Hematopoietic multipotent progenitor cell treated with erythropoietin and hydrocortisone succinate and interleukin-3 and kit ligand, for 17 days (in vitro differentiated cells): ENCODE results near the gene CFAP74.

Experiments
- DNase-seq: peaks from one replicate; pipeline ENCODE4 v3.0.0-alpha.2; 2015; ENCODE audit warnings: low spot score

Gene CFAP74

GRCh38 chr1:1879942-1880341 lies 123.6 kb downstream of the CFAP74 start:
- no peak for DNase-seq

GRCh38 chr1:1877865-1878436 lies 125.6 kb downstream of the CFAP74 start:
- no peak for DNase-seq

- DNase-seq: no peak
These were observed 127.2 kb downstream of the CFAP74 start for GRCh38 chr1:1876335-1876930.

DNA sequence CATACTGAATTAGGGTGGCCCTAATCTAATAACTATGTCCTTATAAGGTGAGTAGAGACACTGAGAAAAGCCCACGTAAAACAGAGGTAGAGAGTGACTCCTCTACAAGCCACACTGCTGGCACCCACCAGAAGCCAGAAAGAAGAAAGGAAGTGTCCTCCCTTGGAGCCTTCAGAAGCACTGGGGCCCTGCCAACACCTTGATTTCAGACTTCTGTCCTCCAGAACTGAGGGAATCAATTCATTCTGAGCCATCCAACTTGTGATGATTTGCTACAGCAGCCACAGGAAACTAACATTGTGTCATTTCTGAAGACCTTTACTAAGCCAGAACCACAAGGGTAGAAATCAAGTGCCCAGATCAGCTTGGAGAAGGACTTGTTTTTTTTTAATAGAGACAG lies 127.7 kb downstream of the CFAP74 start:
- no peak for DNase-seq

- no peak for DNase-seq
These were observed 128.7 kb downstream of the CFAP74 start for GRCh38 chr1:1874901-1875300.

DNA sequence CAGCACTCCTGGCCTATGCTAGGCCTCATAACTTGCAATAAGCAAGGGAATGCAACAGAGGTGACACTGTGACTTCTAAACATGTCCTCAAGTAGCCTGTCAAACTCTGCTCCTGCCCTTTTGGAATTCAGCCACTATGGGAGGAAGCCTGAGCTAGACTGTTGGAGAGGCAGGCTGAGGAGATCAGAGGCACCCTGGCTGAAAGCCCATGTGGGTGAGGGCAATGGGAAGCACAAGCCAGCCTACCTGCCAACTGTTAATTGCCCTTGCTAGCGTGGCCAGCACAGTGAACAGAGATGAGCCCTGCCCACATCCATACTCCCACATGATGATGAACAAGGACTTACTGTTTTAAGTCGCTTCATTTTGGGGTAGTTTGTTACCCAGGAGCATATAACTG lies 130.4 kb downstream of the CFAP74 start:
- DNase-seq: no peak

DNA sequence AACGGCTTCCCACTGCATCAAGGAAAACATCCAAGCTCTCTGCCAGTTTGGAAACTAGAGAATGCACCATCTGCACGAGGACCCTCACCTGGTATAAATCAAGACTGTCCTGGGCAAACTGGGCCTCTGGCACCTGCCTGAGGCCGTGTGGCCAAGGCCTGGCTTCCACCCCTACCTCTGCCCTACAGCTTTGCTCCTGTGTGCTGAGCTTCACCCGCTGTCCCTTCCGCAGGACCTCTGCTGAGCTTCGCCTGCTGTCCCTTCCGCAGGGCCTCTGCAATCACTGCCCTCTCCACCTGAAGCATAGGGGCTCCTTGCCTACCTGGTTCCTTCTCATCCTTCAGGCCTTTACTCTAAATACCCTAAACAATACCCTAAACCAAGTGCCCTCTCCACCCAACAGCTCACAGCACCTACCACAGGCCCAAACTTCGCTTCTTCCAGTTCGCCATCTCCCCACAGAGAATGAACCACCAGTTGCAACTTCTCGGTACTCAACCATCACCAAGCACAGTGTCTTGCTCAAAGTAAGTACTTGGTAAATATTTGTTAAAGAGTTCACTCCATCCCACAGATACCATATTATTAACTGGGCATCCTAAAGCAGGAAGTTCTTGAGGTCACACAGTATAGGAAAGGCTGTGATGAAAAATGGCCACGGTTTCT lies 131.1 kb downstream of the CFAP74 start:
- DNase-seq: no peak
